Panc1 (cell line): ENCODE measurements around the gene OSBPL5.

ENCODE experiments used
- POLR2AphosphoS5 ChIP-seq: IDR thresholded peaks from 2 replicates; pipeline ENCODE4 v1.6.1; 2012; ENCODE audit warnings: mild to moderate bottlenecking, low read depth, low read length, moderate library complexity
- SIN3A ChIP-seq: IDR thresholded peaks from 2 replicates; pipeline ENCODE4 v1.6.1; 2012; ENCODE audit warnings: low read depth, mild to moderate bottlenecking, low read length, moderate library complexity, borderline replicate concordance; ENCODE audit not compliant: insufficient read depth
- TCF7L2 ChIP-seq: IDR thresholded peaks from 2 replicates; pipeline ENCODE4 v1.6.1; 2011; ENCODE audit warnings: mild to moderate bottlenecking, low read depth, low read length, inconsistent platforms
- TF ChIP-seq, protein P1 (sequence below): fragments of 450-650 bp; IDR thresholded peaks from 2 replicates; pipeline ENCODE4 v1.5.1; 2017; ENCODE audit warnings: mild to moderate bottlenecking
- TF ChIP-seq, protein P2 (sequence below), 2 experiments: IDR thresholded peaks; 2 replicates each; pipeline ENCODE4 v1.6.1; 2011 to 2012; ENCODE audit warnings: low read depth in 2 of 2, control low read depth in 1 of 2, low read length in 1 of 2, mild to moderate bottlenecking in 1 of 2, moderate library complexity in 1 of 2; ENCODE audit not compliant: insufficient read depth in 1 of 2

DNA sequence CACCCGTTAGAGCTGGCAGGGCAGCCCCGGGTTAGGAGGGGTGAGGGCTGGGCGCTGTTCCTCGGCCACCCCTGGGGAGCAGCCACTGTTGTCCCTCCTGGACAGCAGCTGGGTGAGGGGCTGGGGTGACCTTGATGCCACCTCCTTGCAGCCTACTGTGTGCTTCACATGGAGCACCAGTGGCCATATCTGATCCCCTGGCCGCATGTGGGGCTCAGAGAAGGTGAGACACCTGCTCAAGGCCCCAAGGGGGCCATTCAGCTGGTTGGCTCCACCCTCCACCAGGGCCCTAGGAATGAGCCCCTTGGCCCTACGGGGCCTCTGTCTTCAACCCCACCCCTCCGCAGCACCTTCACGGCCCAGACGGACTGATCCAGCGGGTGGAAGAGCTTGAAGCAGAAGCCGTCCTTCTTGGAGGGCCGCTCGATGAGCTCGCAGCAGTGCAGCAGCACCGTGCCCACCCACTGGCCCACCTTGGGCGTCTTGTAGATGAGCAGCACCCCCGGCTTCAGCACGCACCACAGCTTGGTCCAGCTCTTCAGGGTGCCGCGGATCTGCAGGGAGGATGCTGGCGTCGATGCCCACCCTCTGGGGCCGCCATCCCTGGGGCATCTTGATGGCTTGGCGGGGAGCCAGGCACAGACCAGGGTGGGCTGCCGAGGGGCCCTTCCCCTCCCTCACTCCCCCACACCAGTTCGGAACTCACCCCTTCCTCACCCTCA, 44.9 kb downstream of the OSBPL5 start:
- TF ChIP-seq, protein P1, sequence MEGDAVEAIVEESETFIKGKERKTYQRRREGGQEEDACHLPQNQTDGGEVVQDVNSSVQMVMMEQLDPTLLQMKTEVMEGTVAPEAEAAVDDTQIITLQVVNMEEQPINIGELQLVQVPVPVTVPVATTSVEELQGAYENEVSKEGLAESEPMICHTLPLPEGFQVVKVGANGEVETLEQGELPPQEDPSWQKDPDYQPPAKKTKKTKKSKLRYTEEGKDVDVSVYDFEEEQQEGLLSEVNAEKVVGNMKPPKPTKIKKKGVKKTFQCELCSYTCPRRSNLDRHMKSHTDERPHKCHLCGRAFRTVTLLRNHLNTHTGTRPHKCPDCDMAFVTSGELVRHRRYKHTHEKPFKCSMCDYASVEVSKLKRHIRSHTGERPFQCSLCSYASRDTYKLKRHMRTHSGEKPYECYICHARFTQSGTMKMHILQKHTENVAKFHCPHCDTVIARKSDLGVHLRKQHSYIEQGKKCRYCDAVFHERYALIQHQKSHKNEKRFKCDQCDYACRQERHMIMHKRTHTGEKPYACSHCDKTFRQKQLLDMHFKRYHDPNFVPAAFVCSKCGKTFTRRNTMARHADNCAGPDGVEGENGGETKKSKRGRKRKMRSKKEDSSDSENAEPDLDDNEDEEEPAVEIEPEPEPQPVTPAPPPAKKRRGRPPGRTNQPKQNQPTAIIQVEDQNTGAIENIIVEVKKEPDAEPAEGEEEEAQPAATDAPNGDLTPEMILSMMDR, result no peak
- TF ChIP-seq POLR2AphosphoS5 (no peak), SIN3A (no peak), TCF7L2 (no peak)
- TF ChIP-seq, protein P2, sequence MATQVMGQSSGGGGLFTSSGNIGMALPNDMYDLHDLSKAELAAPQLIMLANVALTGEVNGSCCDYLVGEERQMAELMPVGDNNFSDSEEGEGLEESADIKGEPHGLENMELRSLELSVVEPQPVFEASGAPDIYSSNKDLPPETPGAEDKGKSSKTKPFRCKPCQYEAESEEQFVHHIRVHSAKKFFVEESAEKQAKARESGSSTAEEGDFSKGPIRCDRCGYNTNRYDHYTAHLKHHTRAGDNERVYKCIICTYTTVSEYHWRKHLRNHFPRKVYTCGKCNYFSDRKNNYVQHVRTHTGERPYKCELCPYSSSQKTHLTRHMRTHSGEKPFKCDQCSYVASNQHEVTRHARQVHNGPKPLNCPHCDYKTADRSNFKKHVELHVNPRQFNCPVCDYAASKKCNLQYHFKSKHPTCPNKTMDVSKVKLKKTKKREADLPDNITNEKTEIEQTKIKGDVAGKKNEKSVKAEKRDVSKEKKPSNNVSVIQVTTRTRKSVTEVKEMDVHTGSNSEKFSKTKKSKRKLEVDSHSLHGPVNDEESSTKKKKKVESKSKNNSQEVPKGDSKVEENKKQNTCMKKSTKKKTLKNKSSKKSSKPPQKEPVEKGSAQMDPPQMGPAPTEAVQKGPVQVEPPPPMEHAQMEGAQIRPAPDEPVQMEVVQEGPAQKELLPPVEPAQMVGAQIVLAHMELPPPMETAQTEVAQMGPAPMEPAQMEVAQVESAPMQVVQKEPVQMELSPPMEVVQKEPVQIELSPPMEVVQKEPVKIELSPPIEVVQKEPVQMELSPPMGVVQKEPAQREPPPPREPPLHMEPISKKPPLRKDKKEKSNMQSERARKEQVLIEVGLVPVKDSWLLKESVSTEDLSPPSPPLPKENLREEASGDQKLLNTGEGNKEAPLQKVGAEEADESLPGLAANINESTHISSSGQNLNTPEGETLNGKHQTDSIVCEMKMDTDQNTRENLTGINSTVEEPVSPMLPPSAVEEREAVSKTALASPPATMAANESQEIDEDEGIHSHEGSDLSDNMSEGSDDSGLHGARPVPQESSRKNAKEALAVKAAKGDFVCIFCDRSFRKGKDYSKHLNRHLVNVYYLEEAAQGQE (IDR thresholded peaks at IDR 0.05; ENCODE audit: insufficient read depth in 1 of 2, low read depth in 2 of 2, low read length in 1 of 2), result no peak
